Upper lobe of right lung (tissue), 1 donor: Measurements from ENCODE around the gene BAHCC1. TPM values are rescaled to one million over a fixed set of nuclear protein-coding genes. Genes with fewer than 3 reads are reported as not detected.
"Not testable (repeated sequence)": the region's sequence is repeated elsewhere in the genome, so short reads cannot be mapped to it uniquely, and the experiment has no call there.

Experiments used
- ATAC-seq: fragments of 200-7000 bp; cut with Tn5 transposase; one replicate; pipeline ENCODE4 v1.9.1; 2020; ENCODE audit warnings: mild to moderate bottlenecking, moderate library complexity
- DNase-seq: peaks from one replicate; pipeline ENCODE4 v3.0.0-alpha.2; 2020
- H3K27ac ChIP-seq: fragments of 200-600 bp; one replicate; pipeline ENCODE4 v1.8.0; 2022
- H3K27me3 ChIP-seq: fragments of 200-600 bp; one replicate; pipeline ENCODE4 v1.8.0; 2022; ENCODE audit warnings: mild to moderate bottlenecking
- H3K36me3 ChIP-seq: fragments of 200-600 bp; one replicate; pipeline ENCODE4 v1.8.0; 2022
- H3K4me1 ChIP-seq: fragments of 200-600 bp; one replicate; pipeline ENCODE4 v1.8.0; 2022
- H3K4me3 ChIP-seq: fragments of 200-600 bp; one replicate; pipeline ENCODE4 v1.8.0; 2022; ENCODE audit warnings: mild to moderate bottlenecking
- H3K9me3 ChIP-seq: fragments of 200-600 bp; one replicate; pipeline ENCODE4 v1.8.0; 2022
- CTCF ChIP-seq: fragments of 200-600 bp; IDR thresholded peaks from one replicate; pipeline ENCODE4 v1.8.0; 2022; ENCODE audit warnings: antibody characterized with exemption
- intact Hi-C: fragments of 100-400 bp; cut with DNase I; formaldehyde crosslinking; loops from one replicate; pipeline ENCODE4 v1.11.0; 2022
- total RNA-seq: library from RNA; stranded (reverse); fragmentation: NEBNext Ultra II Directional; extraction: Animal tissue kit (Norgen Biotek cat#: 25700); gene quantifications from one replicate; pipeline ENCODE4 v1.2.1, GENCODE V29; 2021
- donor health status: DM: no; HTN: yes; CAD: no; lungs with severe emphysema.

The BAHCC1 gene
- total RNA-seq, 1 donor from 2014 or later = 23.3 TPM

- intact Hi-C loops = no loop called here
- ATAC-seq = no peak
Measured at GRCh38 chr17:81424151-81425017, 29.1 kb downstream of the BAHCC1 start.

GRCh38 chr17:81425041-81425440 lies 29.8 kb downstream of the BAHCC1 start:
- H3K36me3 ChIP-seq, ATAC-seq, H3K27me3 ChIP-seq, H3K9me3 ChIP-seq, intact Hi-C loops, H3K27ac ChIP-seq, DNase-seq, H3K4me3 ChIP-seq: not testable (repeated sequence)
- H3K4me1 ChIP-seq = peaks cover 74% of the 10 kb centered on the region

More at GRCh38 chr17:81424151-81425017, 29.1 kb downstream of the BAHCC1 start:
- Histone ChIP-seq H3K4me1 (peaks cover 71% of the 10 kb centered on the region), H3K36me3 (no peaks in the 10 kb centered on the region), H3K4me3 (no peak overlapping the region), H3K27me3 (peaks cover 4% of the 10 kb centered on the region), H3K27ac (peak overlapping the region; percentile 87), H3K9me3 (no peaks in the 10 kb centered on the region)
- no peak for TF ChIP-seq CTCF
- DNase-seq = no peak

GRCh38 chr17:81425716-81426392 lies 30.6 kb downstream of the BAHCC1 start:
- ATAC-seq, intact Hi-C loops: not testable (repeated sequence)
- H3K4me1 ChIP-seq = peaks cover 70% of the 10 kb centered on the region

GRCh38 chr17:81426393-81427172 lies 31.3 kb downstream of the BAHCC1 start:
- H3K4me1 ChIP-seq = peaks cover 63% of the 10 kb centered on the region
- H3K4me3 ChIP-seq = no peak overlapping the region
- H3K27ac ChIP-seq = no peak overlapping the region
- H3K36me3 ChIP-seq = no peaks in the 10 kb centered on the region
- H3K9me3 ChIP-seq = no peaks in the 10 kb centered on the region
- ATAC-seq = no peak
- no peak for DNase-seq
- no peak for TF ChIP-seq CTCF
- H3K27me3 ChIP-seq = peaks cover 4% of the 10 kb centered on the region
- intact Hi-C loops = no loop called here

More at GRCh38 chr17:81425716-81426392, 30.6 kb downstream of the BAHCC1 start:
- H3K36me3 ChIP-seq, DNase-seq, H3K27ac ChIP-seq, H3K4me3 ChIP-seq, H3K27me3 ChIP-seq, H3K9me3 ChIP-seq: not testable (repeated sequence)

GRCh38 chr17:81427173-81428120 lies 32.2 kb downstream of the BAHCC1 start:
- H3K4me3 ChIP-seq = no peak overlapping the region
- H3K36me3 ChIP-seq = no peaks in the 10 kb centered on the region
- ATAC-seq = peak; percentile 65
- DNase-seq = peak; percentile 88
- H3K27me3 ChIP-seq = peaks cover 4% of the 10 kb centered on the region
- peak overlapping the region; percentile 47 for H3K27ac ChIP-seq
- TF ChIP-seq CTCF = no peak
- peaks cover 54% of the 10 kb centered on the region for H3K4me1 ChIP-seq
- no peaks in the 10 kb centered on the region for H3K9me3 ChIP-seq
- intact Hi-C loops = no loop called here

GRCh38 chr17:81428121-81428515 lies 32.9 kb downstream of the BAHCC1 start:
- peak; percentile 19 for ATAC-seq
- Histone ChIP-seq H3K27me3 (peaks cover 4% of the 10 kb centered on the region), H3K9me3 (no peaks in the 10 kb centered on the region), H3K4me1 (peaks cover 48% of the 10 kb centered on the region), H3K27ac (peak overlapping the region; percentile 47), H3K4me3 (no peak overlapping the region), H3K36me3 (no peaks in the 10 kb centered on the region)
- DNase-seq = no peak
- no peak for TF ChIP-seq CTCF
- intact Hi-C loops = no loop called here
